Stimulated activated CD4-positive, alpha-beta T cell treated with anti-CD3 and anti-CD28 coated beads, Interleukin-12 subunit alpha, Interleukin-12 subunit beta, amount 100 ng/mL, for 4 hours (primary cell): ENCODE measurements around the gene NDUFV3.
"Not testable (repeated sequence)": the region's sequence is repeated elsewhere in the genome, so short reads cannot be mapped to it uniquely, and the experiment has no call there.

Experiments
- DNase-seq: peaks from one replicate; pipeline ENCODE4 v3.0.0-alpha.2; 2020

The NDUFV3 gene

DNA sequence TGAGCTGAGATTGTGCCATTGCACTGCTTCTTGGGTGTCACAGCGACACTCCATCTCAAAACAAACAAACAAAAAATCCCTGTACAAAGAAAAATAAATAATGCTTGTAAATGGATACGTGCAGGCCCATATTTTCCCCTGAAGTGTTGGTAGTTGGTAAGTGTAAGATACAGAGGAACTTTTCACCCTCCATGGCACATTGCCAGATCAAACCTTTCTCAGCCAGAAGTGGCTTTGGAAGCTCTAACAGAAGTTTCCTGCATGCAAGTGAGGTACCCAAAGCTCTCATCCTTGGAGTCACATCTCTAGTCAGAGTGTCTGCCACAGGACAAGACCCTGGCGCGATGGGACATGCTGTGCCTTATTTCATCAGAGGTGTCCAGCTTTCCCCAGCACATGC, 7.3 kb downstream of the NDUFV3 start:
- DNase-seq, result no peak

DNA sequence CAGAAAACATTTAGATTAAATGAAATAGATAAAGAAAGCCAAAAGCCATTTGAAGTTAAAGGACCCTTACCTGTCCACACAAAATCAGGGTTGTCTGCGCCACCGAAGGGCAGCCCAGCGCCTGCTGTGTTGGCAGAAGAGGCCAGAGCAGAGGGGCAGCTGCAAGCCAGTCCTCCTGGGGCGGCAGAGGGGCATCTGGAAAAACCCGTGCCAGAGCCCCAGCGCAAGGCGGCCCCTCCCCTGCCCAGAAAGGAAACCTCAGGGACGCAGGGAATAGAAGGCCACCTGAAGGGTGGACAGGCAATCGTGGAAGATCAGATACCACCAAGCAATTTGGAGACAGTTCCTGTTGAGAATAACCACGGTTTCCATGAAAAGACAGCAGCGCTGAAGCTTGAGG, 10.7 kb downstream of the NDUFV3 start:
- DNase-seq, result no peak

DNA sequence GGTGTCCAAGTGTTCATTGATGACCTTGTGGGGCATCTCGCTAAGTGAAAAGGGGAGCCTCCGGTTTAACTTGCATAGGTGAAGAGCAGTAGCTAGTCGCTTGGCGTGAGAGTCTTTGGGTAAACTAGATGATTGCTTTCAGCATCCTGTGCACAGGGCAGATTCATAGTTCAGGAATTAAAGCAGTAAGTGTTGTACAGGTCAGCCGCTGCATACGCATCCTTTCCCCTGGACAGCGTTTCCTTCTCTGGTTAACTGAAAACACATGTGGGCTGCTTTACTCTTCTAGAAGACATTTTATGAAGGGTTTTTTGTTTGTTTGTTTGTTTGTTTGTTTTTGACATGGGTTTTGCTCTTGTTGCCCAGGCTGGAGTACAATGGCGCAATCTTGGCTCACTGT, 12.1 kb downstream of the NDUFV3 start:
- DNase-seq, result no peak

DNA sequence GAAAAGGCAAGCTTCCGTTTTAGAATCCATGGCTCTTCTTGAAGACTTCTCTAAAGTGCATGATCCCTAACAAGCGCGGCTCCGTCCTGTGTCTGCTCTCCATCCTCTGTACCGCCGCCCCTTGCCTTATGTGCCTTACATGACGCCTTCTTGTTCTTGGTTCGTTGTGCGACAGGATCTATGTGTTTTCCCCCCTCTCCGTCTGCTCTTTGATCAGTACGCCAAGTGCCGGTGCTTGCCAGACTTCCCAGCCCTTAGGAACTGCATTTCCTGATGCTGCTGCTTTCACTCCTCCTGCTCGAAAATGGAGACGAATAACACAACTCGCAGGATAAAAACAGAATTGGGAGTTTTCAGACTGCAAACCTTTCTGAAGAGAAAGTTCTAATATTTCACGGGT, 13.1 kb downstream of the NDUFV3 start:
- no peak for DNase-seq

DNA sequence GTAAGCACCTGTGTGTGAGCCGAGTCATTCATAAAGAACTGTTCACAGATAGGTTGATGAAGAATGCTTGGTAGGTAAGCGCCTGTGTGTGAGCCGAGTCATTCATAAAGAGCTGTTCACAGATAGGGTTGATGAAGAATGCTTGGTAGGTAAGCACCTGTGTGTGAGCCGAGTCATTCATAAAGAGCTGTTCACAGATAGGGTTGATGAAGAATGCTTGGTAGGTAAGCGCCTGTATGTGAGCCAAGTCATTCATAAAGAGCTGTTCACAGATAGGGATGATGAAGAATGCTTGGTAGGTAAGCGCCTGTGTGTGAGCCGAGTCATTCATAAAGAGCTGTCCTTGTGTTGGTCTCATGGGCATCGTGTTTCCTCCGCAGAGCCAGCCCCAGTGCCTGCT, 15.4 kb downstream of the NDUFV3 start:
- not testable (repeated sequence) for DNase-seq

DNA sequence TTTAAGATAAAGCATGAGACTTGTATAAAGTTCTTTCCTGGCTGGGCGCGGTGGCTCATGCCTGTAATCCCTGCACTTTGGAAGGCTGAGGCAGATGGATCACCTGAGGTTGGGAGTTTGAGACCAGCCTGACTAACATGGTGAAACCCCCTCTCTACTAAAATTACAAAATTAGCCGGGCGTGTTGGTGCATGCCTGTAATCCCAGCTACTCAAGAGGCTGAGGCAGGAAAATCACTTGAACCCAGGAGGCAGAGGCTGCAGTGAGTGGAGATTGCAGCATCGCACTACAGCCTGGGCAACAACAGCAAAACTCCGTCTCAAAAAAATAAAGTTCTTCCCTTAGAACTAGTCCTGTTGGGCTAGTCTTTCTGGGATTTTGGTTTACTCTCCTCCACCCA, 18.8 kb downstream of the NDUFV3 start:
- not testable (repeated sequence) for DNase-seq

DNA sequence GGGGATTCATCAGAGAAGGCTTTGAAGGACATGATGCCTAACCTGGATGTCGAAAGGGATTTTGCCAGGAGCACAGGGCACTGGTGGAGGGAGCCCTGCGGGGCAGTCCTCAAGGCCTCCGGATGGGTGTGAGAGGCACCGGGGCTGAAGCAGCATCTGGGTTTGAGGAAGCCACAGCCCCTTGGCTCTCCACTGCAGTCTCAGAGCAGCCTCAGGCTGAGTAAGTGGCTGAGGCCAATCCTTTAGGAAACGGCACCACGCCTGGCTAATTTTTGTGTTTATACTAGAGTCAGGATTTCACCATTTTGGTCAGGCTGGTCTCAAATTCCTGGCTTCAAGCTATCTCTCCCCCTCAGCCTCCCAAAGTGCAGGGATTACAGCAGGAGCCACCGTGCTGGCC, 20.4 kb downstream of the NDUFV3 start:
- DNase-seq, result no peak

DNA sequence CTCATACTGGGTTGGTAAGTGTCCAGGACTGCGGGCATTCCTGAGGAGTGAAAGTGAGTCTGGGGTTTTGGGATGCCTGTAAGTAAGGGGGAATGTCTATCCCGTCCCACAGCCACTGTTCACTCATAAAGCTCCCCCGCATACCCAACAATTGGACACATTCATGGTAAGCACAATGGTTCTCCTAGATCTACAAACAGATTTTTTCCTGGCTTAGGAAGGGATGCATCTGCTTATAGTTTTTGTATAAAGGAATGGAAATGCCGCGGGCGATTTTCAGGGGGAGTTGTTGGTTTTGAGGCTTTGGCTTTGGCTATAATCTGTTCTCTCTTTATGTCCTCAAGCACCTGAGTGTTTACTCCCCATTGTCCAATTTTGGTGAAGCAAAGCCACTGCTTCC, 25.2 kb downstream of the NDUFV3 start:
- DNase-seq, result no peak

DNA sequence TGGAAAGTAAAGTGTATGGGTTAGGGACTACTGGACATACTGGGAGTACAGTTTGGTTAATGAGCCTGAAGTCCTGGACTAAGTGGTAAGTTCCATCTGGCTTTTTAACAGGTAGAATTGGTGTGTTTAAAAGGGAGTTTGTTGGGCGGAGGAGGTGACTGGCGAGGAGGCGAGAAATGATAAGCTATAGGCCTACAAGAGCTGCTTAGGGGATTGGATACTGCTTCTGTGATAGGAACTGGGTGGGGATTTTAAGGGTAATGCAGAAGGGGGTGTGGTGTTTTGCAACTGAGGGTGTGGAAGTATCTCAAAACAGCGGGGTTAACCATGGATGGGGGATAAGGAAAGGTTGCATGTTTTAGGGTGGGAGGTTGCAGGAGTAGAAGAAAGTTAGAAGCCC, 28.8 kb downstream of the NDUFV3 start:
- DNase-seq, result no peak

DNA sequence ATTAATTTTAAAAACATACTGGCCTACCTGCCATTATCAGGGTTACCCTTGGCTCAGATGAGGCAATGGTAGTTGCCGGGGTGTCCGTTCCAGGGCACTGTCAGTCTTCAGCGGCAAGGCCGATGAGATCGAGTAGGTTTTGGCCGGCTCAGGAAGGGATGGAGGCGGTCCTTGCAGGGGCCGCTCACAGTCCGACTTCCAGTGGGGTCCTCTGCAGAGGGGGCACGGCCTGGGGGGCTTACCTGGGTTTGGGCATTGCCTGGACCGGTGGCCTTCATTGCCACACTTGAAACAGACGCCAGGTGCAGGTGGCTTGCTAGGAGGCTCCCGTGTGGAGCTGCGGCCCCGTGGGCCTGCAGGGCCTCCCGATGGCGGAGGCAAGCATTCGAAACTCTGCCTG, 29.8 kb downstream of the NDUFV3 start:
- DNase-seq, result no peak

DNA sequence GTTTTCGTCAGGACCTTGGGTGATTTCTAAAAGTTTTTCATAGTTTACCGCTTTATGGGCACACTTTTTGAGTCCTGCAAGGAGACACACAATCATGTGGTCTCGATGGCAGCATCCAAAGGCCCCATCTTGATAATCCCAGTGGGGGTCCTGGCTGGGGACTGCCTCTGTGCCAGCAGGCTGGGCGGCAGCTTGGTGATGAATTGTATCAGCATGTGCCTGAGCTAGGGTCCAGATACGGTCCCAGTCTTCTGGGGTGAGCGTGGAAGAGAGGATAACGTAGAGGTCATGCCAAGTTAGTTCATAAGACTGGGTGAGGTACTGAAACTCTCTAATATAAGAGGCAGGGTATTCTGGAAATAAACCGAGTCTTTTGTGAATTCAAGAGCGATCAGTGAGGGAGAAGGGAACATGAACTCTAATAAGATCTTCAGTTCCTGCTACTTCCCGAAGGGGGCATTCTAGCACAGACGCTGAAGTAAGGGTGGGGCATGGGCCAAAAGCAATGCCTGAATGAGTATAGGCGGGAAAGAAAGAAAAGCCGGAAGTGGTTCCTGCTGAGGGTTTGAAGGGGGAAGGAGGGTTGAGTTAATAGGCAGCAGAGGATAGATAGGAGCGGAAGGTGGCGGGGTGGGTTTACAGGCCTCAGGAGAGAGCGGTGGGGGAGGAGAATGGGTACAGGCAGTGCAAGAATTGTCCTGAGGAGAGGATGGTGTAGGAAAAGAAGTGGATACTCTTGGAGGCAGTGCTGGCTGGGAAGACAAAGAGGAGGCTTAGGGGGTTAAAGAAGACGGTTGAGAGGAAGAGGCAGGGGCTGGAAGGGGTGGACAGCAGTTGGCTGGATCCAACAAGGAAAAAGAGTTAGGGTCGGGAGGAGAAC, 30.7 kb downstream of the NDUFV3 start:
- peak; percentile 48 for DNase-seq

DNA sequence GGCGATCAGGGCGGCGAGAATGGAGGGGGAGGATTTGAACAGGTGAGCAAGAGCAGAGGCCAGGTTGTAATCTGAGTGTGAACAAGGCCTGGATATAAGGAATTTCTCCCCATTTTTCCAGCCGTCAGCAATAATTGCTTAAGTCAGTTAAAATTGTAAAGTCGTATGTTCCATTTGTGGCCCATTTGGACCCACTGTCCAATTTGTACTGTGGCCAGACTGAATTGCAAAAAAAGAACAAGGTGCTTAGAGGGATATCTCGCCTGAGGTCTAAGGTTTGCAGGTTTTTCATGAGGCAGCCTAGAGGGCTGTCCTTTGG, 31.3 kb downstream of the NDUFV3 start:
- no peak for DNase-seq

DNA sequence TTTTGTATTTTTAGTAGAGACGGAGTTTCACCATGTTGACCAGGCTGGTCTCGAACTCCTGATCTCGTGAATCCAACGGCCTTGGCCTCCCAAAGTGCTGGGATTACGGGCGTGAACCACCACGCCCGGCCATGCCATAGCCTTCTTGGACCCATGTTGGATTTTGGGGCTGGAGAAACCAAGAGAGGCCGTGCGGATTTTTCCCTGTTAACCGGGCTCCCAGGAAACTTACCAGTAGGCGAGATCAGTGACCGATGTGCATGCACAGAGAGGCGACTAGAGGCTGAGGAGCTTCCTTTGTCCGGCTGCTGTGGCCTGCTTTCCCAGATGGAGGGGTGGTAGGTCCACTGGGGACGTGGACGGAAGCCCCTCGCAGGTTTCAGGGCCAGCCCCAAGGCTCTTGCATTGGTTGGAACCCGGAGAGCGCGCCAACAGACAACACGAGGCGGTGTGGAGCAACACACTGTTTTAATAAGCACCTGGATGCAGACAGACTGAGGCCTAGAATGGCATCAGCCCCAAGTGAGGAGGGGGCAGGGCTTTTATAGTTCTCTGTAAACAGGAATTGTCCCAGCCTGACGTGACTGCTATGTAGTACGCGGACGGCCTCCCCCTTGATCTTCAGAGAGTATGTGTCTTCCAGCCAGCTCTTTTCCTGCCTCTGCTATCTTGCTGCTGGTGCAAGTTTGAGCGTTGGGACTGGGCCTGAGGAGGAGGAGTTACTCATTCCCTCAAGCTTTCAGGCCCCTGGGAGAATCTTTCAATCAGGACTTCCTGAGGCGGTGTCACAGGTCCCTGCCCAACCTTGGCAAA, 32.2 kb downstream of the NDUFV3 start, which contains the start of gene ERVH48-1:
ERVH48-1 (minus strand) TSS at position 517 of the 813 bp plus-strand sequence. CDS start 6,624 bp downstream, outside the sequence.
- no peak for DNase-seq

DNA sequence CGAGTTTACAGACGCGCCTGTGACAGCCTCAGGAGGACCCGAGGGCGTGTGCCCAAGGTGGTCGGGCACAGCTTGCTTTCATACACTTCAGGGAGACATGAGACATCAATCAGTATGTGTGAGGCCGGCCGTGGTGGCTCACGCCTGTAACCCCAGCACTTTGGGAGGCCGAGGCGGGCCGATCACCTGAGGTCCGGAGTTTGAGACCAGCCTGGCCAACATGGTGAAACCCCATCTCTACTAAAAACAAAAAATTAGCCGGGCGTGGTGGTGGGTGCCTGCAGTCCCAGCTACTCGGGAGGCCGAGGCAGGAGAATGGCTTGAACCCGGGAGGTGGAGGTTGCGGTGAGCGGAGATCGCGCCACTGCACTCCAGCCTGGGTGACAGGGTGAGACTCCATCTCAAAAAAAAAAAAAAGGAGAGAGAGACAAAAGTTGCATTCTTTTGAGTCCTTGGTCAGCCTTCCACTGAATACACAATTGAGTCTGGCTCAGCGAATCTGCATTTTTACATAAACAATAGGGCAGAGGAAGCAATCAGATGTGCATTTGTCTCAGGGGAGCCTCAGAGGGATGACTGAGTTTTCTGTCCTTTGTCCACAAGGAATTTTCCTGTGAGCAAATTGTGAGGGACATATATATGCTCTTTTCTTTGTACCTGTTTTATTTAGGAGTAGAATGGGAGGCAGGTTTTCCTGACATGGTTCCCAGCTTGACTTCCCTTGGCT, 34.5 kb downstream of the NDUFV3 start:
- not testable (repeated sequence) for DNase-seq

DNA sequence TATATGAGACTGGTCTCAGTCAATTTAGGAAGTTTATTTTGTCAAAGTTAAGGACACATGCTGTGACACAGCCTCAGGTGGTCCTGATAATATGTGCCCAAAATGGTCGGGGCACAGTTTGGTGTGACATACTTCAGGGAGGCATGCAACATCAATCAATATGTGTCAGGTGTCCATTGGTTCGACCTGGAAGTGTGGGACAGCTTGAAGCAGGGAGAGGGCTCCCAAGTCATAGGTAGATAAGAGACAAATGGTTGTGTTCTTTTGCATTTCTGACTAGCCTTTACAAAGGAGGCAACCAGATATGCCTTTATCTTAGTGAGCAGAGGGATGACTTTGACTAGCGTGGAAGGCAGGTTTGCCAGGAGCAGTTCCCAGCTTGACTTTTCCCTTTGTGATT, 36.9 kb downstream of the NDUFV3 start:
- no peak for DNase-seq

DNA sequence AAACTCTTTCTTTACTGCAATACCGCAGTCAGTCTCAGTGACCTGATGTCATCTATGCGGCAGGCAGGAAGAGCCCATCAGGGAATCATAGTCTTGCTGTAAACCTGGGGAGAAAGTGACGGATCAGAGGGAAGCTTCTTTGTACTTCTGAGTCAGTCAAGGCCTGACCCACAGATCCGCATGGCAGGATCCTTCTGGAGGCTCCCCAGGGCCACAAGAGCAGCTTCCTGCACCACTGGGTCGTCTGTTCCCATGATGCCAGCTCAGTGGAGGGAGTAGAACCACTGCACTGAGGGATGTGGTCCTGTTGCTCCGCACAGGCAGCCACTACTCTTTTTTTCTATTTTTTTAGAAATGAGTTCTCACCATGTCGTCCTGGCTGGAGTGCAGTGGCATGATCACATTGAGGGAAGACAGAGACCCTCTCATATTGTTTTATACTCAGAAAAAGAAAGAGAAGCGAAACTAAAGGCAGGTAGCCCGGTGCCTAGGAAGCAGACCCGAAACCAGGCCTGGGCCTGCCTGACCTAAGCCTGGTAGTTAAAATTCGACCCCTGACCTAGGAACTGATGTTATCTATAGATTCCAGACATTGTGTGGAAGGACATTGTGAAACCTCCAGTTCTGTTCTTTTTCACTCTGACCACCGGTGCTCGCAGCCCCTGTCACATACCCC, 38.6 kb downstream of the NDUFV3 start:
- no peak for DNase-seq

DNA sequence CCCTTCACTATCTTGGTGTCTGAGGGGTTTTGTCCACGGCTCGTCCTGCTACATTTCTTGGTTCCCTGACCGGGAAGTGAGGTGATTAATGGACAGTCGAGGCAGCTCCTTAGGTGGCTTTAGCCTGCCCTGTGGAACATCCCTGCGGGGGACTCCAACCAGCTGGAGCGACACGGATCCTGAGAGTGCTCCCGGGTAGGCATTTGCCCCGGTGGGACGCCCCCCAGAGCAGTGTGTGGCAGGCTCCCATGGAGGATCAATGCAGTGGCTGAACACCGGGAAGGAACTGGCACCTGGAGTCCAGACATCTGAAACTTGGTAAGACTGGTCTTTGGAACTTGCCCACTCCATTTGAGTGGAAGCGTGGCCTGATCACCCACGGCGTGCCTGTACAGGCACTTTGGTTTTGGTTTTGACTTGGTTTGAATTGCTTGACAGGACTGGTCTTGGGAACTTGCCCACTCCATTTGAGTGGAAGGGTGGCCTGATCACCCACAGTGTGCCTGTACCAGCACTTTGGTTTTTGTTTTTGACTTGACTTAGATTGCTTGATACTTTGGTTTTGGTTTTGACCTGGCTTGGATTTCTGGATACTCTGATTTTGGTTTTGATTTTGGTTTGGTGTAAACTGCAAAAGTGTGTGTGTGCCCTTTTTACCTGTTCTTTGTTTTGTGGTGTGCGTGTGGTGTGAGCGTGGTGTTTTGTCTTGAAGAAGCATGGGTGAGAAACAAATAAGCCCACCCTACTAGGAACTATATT, 39.4 kb downstream of the NDUFV3 start:
- not testable (repeated sequence) for DNase-seq

DNA sequence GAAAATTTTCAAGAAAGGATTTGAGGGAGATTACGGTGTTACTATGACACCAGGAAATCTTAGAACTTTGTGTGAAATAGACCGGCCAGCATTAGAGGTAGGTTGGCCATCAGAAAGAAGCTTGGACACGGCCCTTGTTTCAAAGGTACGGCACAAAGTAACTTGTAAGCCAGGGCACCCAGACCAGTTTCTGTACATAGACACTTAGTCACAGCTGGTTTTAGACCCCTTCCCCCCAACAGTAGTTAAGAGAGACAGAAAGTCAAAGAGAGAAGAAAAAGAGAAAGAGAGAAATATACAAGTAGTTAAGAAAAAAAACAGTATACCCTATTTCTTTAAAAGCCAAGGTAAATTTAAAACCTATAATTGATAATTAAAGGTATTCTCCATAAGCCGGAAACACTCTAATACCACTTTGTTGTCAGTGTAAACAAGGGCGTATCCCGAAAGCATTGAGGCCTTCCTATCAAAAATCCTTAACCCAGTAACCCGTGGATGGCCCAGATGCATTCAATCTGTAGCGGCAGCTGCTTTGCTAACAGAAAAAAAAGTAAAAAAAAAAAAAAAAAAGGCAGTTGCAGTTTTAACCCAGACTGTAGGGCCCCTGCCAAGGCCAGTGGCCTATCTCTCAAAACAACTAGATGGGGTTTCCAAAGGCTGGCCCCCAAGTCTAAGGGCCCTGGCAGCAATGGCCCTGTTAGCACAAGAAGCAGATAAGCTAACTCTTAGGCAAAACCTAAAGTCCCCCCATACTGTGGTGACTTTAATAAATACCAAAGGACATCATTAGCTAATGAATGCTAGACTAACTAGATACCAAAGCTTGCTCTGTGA, 40.2 kb downstream of the NDUFV3 start:
- DNase-seq, result not testable (repeated sequence)

DNA sequence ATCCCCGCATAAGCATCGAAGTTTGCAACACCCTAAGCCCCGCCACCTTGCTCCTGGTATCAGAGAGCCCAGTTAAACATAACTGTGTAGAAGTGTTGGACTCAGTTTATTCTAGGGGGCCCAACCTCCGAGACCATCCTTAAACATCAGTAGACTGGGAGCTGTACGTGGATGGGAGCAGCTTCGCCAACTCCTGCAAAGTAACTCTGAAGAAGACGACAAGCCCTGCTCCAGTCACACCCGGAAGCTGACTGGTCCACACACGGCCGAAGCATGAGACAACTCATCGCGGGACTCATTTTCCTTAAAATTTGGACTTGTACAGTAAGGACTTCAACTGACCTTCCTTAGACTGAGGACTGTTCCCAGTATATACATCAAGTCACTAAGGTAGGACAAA, 40.9 kb downstream of the NDUFV3 start:
- not testable (repeated sequence) for DNase-seq

DNA sequence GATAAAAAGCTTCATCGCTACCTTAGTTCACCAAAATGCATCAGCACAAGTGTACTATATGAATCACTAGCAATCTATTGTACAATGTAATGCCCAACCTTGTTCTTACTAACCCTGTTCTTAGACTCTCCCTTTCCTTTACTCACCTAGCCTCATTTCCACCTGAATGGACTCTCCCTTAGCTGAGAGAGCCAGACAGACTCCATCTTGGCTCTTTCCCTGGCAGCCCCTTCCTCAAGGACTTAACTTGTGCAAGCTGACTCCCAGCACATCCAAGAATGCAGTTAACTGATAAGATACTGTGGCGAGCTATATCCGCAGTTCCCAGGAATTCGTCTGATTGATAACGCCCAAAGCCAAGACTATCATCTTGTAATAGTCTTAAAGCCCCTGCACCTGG, 43.3 kb downstream of the NDUFV3 start:
- not testable (repeated sequence) for DNase-seq
